Measurements from ENCODE around the gene PITHD1. TPM values are rescaled to one million over a fixed set of nuclear protein-coding genes. Genes with fewer than 3 reads are reported as not detected.
A peak's percentile ranks its signal among the peaks of the same experiment; 100 is the strongest.
"Not testable (repeated sequence)": the region's sequence is repeated elsewhere in the genome, so short reads cannot be mapped to it uniquely, and the experiment has no call there.

PITHD1 gene
- total RNA-seq, 1 experiment from 2014 or later = 35.6 TPM

- H3K9ac ChIP-seq (ENCODE audit: low read length) = peak overlapping the region; percentile 94
- H3K36me3 ChIP-seq (ENCODE audit: insufficient read depth, low read length) = no peaks in the 10 kb centered on the region
- no peaks in the 10 kb centered on the region for H4K20me1 ChIP-seq (ENCODE audit: insufficient read depth, low read depth, low read length)
- DNase-seq = peak; percentile 61
- peaks cover 22% of the 10 kb centered on the region for H3K4me1 ChIP-seq (ENCODE audit: low read length)
- peak overlapping the region; percentile 90 for H3K4me2 ChIP-seq (ENCODE audit: low read depth, low read length, poor library complexity, severe bottlenecking)
- H3K9me3 ChIP-seq (ENCODE audit: low read length) = no peaks in the 10 kb centered on the region
- no peaks in the 10 kb centered on the region for H3K27me3 ChIP-seq (ENCODE audit: low read length)
- no peak overlapping the region for H2AFZ ChIP-seq (ENCODE audit: low read length)
- 0 out of 2 replicates have a peak overlapping the region, but pooled peaks have one; percentile 21 for H3K27ac ChIP-seq (ENCODE audit: low read length)
- no peaks in the 10 kb centered on the region for H3K9me2 ChIP-seq (replicated peaks; ENCODE audit: insufficient read depth, low read length)
- H3K79me2 ChIP-seq (ENCODE audit: low read length) = peaks cover 8% of the 10 kb centered on the region; the same call in 1 of the 2 replicates
- peak overlapping the region; percentile 94 for H3K4me3 ChIP-seq (ENCODE audit: low read length)
Observed at GRCh38 chr1:23799570-23800399, 21.6 kb downstream of the PITHD1 start.

GRCh38 chr1:23800400-23801337 lies 22.5 kb downstream of the PITHD1 start, which contains the start of gene GALE:
TSS of gene GALE (minus strand) at chr1:23800754. CDS start at chr1:23799007, 1,747 bp downstream.
- Histone ChIP-seq H3K4me3 (ENCODE audit: low read length) (peak within 1 kb of the TSS; percentile 94), H3K27me3 (ENCODE audit: low read length) (no peaks in the 10 kb centered on the region), H3K9me3 (ENCODE audit: low read length) (no peaks in the 10 kb centered on the region), H3K4me2 (ENCODE audit: low read depth, low read length, poor library complexity, severe bottlenecking) (peak within 1 kb of the TSS; percentile 90), H3K79me2 (ENCODE audit: low read length) (peaks cover 8% of the 10 kb centered on the region; the same call in 1 of the 2 replicates), H3K9me2 (replicated peaks; ENCODE audit: insufficient read depth, low read length) (no peaks in the 10 kb centered on the region), H3K9ac (ENCODE audit: low read length) (peak within 1 kb of the TSS; percentile 94), H4K20me1 (ENCODE audit: insufficient read depth, low read depth, low read length) (no peaks in the 10 kb centered on the region), H2AFZ (ENCODE audit: low read length) (no peak within 1 kb of the TSS), H3K4me1 (ENCODE audit: low read length) (peaks cover 22% of the 10 kb centered on the region), H3K36me3 (ENCODE audit: insufficient read depth, low read length) (no peaks in the 10 kb centered on the region), H3K27ac (ENCODE audit: low read length) (peak within 1 kb of the TSS; percentile 49; the same call in 1 of the 2 replicates)
- peak; percentile 98 for DNase-seq

GRCh38 chr1:23801338-23801748 lies 23.1 kb downstream of the PITHD1 start:
- H3K27ac ChIP-seq (ENCODE audit: low read length) = no peak overlapping the region
- peak overlapping the region; percentile 83 for H3K4me2 ChIP-seq (ENCODE audit: low read depth, low read length, poor library complexity, severe bottlenecking)
- H3K36me3 ChIP-seq (ENCODE audit: insufficient read depth, low read length) = no peaks in the 10 kb centered on the region
- peak overlapping the region; percentile 94 for H3K9ac ChIP-seq (ENCODE audit: low read length)
- no peak overlapping the region for H2AFZ ChIP-seq (ENCODE audit: low read length)
- H4K20me1 ChIP-seq (ENCODE audit: insufficient read depth, low read depth, low read length) = no peaks in the 10 kb centered on the region
- H3K9me3 ChIP-seq (ENCODE audit: low read length) = no peaks in the 10 kb centered on the region
- peaks cover 8% of the 10 kb centered on the region; the same call in 1 of the 2 replicates for H3K79me2 ChIP-seq (ENCODE audit: low read length)
- H3K9me2 ChIP-seq (replicated peaks; ENCODE audit: insufficient read depth, low read length) = no peaks in the 10 kb centered on the region
- DNase-seq = no peak
- peaks cover 22% of the 10 kb centered on the region for H3K4me1 ChIP-seq (ENCODE audit: low read length)
- H3K27me3 ChIP-seq (ENCODE audit: low read length) = no peaks in the 10 kb centered on the region
- peak overlapping the region; percentile 94 for H3K4me3 ChIP-seq (ENCODE audit: low read length)

- Histone ChIP-seq H3K36me3 (ENCODE audit: insufficient read depth, low read length) (no peaks in the 10 kb centered on the region), H3K4me2 (ENCODE audit: low read depth, low read length, poor library complexity, severe bottlenecking) (peak overlapping the region; percentile 83), H2AFZ (ENCODE audit: low read length) (no peak overlapping the region), H3K27me3 (ENCODE audit: low read length) (no peaks in the 10 kb centered on the region), H3K27ac (ENCODE audit: low read length) (no peak overlapping the region), H3K9me2 (replicated peaks; ENCODE audit: insufficient read depth, low read length) (no peaks in the 10 kb centered on the region), H3K4me1 (ENCODE audit: low read length) (peaks cover 22% of the 10 kb centered on the region), H3K4me3 (ENCODE audit: low read length) (peak overlapping the region; percentile 94), H3K9me3 (ENCODE audit: low read length) (no peaks in the 10 kb centered on the region), H3K9ac (ENCODE audit: low read length) (peak overlapping the region; percentile 94), H3K79me2 (ENCODE audit: low read length) (peaks cover 8% of the 10 kb centered on the region; the same call in 1 of the 2 replicates), H4K20me1 (ENCODE audit: insufficient read depth, low read depth, low read length) (no peaks in the 10 kb centered on the region)
- no peak for DNase-seq
Observed at GRCh38 chr1:23801876-23802275, 23.7 kb downstream of the PITHD1 start.

GRCh38 chr1:23802809-23803342 lies 24.7 kb downstream of the PITHD1 start:
- H3K79me2 ChIP-seq (ENCODE audit: low read length); H3K9ac ChIP-seq (ENCODE audit: low read length); DNase-seq; H3K4me3 ChIP-seq (ENCODE audit: low read length); H3K27me3 ChIP-seq (ENCODE audit: low read length); H3K36me3 ChIP-seq (ENCODE audit: insufficient read depth, low read length); H2AFZ ChIP-seq (ENCODE audit: low read length); H3K27ac ChIP-seq (ENCODE audit: low read length); H3K9me3 ChIP-seq (ENCODE audit: low read length); H3K9me2 ChIP-seq (replicated peaks; ENCODE audit: insufficient read depth, low read length); H4K20me1 ChIP-seq (ENCODE audit: insufficient read depth, low read depth, low read length); H3K4me2 ChIP-seq (ENCODE audit: low read depth, low read length, poor library complexity, severe bottlenecking): not testable (repeated sequence)
- H3K4me1 ChIP-seq (ENCODE audit: low read length) = peaks cover 22% of the 10 kb centered on the region

- Histone ChIP-seq H3K9me3 (ENCODE audit: low read length) (no peaks in the 10 kb centered on the region), H3K9ac (ENCODE audit: low read length) (no peak overlapping the region), H3K36me3 (ENCODE audit: insufficient read depth, low read length) (no peaks in the 10 kb centered on the region), H3K4me2 (ENCODE audit: low read depth, low read length, poor library complexity, severe bottlenecking) (no peak overlapping the region), H2AFZ (ENCODE audit: low read length) (no peak overlapping the region), H3K79me2 (ENCODE audit: low read length) (peaks cover 8% of the 10 kb centered on the region; the same call in 1 of the 2 replicates), H3K4me3 (ENCODE audit: low read length) (no peak overlapping the region), H3K27ac (ENCODE audit: low read length) (no peak overlapping the region), H3K27me3 (ENCODE audit: low read length) (no peaks in the 10 kb centered on the region), H3K9me2 (replicated peaks; ENCODE audit: insufficient read depth, low read length) (no peaks in the 10 kb centered on the region), H3K4me1 (ENCODE audit: low read length) (peaks cover 22% of the 10 kb centered on the region), H4K20me1 (ENCODE audit: insufficient read depth, low read depth, low read length) (no peaks in the 10 kb centered on the region)
- DNase-seq = no peak
Observed at GRCh38 chr1:23803674-23804073, 25.5 kb downstream of the PITHD1 start.

GRCh38 chr1:23804183-23804835 lies 26.1 kb downstream of the PITHD1 start:
- no peaks in the 10 kb centered on the region for H3K9me2 ChIP-seq (replicated peaks; ENCODE audit: insufficient read depth, low read length)
- H3K79me2 ChIP-seq (ENCODE audit: low read length) = peaks cover 6% of the 10 kb centered on the region; the same call in 1 of the 2 replicates
- no peak for DNase-seq
- H3K9ac ChIP-seq (ENCODE audit: low read length) = no peak overlapping the region
- no peak overlapping the region for H3K27ac ChIP-seq (ENCODE audit: low read length)
- peaks cover 16% of the 10 kb centered on the region for H3K4me1 ChIP-seq (ENCODE audit: low read length)
- no peak overlapping the region for H2AFZ ChIP-seq (ENCODE audit: low read length)
- no peaks in the 10 kb centered on the region for H4K20me1 ChIP-seq (ENCODE audit: insufficient read depth, low read depth, low read length)
- H3K4me2 ChIP-seq (ENCODE audit: low read depth, low read length, poor library complexity, severe bottlenecking) = no peak overlapping the region
- no peaks in the 10 kb centered on the region for H3K9me3 ChIP-seq (ENCODE audit: low read length)
- H3K27me3 ChIP-seq (ENCODE audit: low read length) = no peaks in the 10 kb centered on the region
- H3K36me3 ChIP-seq (ENCODE audit: insufficient read depth, low read length) = no peaks in the 10 kb centered on the region
- no peak overlapping the region for H3K4me3 ChIP-seq (ENCODE audit: low read length)

All from Karpas-422 (cell line).